ENCODE data around the gene RNASEH2B.

The RNASEH2B gene

DNA sequence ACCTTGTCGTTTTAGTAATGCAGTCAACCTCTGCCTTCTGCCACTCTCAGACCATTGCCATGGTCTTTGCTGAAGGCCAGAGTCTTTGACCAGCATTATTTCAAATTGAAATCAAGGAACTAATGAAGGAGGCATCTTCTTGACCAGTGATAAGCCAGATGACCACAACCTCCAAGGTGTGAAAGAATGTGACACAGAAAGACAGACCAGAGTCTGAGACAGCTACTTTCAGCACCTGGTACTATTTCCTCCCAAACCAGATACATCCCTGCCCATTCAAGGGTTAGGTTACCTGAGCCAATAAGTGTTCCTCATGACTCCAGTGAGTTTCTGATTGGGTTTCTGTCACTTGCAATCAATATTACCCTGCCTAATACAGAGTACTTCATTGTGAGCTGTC is 20.3 kb upstream of the RNASEH2B start:
- DNase-seq (ENCODE audit: low read depth) = no peak
- H3K4me3 ChIP-seq (ENCODE audit: control insufficient read depth, low read depth, low read length) = no peak overlapping the region
- TF ChIP-seq, protein P1, sequence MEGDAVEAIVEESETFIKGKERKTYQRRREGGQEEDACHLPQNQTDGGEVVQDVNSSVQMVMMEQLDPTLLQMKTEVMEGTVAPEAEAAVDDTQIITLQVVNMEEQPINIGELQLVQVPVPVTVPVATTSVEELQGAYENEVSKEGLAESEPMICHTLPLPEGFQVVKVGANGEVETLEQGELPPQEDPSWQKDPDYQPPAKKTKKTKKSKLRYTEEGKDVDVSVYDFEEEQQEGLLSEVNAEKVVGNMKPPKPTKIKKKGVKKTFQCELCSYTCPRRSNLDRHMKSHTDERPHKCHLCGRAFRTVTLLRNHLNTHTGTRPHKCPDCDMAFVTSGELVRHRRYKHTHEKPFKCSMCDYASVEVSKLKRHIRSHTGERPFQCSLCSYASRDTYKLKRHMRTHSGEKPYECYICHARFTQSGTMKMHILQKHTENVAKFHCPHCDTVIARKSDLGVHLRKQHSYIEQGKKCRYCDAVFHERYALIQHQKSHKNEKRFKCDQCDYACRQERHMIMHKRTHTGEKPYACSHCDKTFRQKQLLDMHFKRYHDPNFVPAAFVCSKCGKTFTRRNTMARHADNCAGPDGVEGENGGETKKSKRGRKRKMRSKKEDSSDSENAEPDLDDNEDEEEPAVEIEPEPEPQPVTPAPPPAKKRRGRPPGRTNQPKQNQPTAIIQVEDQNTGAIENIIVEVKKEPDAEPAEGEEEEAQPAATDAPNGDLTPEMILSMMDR (IDR thresholded peaks at IDR 0.05; ENCODE audit: control insufficient read depth, insufficient read depth, low read depth, low read length, missing control alignments) = no peak

DNA sequence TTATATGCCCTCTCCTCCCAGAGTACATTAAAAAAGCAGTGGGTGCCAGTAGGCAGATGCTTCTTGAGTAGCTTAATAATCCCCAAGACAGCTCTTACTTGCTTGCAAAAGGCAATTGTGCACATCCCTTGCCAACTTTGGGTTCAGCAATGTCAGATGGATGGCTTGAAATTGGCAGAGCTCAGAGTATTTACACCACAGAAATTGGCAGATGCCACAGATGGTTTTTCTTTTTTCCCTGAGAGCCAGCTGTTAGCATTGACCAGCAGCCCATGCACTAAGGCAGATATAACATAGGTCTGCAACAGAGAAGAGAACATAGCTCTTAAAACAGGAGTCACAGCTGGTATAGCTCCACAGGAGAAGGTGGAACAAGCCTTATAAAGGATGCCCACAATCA is 18.4 kb upstream of the RNASEH2B start:
- no peak for DNase-seq (ENCODE audit: low read depth)
- TF ChIP-seq, protein P1 (IDR thresholded peaks at IDR 0.05; ENCODE audit: control insufficient read depth, insufficient read depth, low read depth, low read length, missing control alignments) = no peak
- no peak overlapping the region for H3K4me3 ChIP-seq (ENCODE audit: control insufficient read depth, low read depth, low read length)

DNA sequence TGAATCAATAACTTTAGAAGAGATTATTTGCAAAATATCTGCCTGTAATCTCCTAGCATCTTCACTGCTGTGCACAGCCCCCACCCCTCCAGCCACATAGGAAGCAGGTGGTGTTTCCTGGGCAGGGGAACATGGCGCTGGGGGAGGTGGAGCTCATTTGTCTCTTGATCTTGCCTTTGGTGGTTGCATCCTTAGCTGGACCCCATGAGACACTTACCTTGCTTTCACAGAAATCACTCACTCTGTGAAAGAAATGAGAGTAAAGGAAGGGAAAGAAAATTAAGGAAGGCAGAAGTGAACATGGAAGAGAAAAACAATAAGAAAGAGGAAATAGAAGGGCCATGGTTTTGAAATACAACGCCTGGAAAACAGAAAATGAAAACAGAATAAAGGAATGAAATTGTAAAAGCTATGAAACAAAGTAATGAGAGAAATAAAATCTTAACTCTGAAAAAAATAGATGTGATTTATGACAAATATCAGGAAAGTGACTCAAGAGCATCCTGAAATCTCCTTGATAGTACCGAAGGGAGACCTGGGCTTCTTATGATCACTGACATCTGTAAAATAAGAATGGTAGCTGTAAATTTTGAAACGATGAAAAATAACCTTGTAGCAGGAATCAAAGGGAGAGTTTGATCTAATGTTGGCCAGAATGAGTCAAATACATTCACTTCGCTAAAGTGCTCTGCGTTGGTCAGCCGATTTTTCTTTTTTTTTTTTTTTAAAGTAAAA is 17.2 kb upstream of the RNASEH2B start:
- TF ChIP-seq, protein P1 (IDR thresholded peaks at IDR 0.05; ENCODE audit: control insufficient read depth, insufficient read depth, low read depth, low read length, missing control alignments) = no peak
- H3K4me3 ChIP-seq (ENCODE audit: control insufficient read depth, low read depth, low read length) = no peak overlapping the region
- no peak for DNase-seq (ENCODE audit: low read depth)

DNA sequence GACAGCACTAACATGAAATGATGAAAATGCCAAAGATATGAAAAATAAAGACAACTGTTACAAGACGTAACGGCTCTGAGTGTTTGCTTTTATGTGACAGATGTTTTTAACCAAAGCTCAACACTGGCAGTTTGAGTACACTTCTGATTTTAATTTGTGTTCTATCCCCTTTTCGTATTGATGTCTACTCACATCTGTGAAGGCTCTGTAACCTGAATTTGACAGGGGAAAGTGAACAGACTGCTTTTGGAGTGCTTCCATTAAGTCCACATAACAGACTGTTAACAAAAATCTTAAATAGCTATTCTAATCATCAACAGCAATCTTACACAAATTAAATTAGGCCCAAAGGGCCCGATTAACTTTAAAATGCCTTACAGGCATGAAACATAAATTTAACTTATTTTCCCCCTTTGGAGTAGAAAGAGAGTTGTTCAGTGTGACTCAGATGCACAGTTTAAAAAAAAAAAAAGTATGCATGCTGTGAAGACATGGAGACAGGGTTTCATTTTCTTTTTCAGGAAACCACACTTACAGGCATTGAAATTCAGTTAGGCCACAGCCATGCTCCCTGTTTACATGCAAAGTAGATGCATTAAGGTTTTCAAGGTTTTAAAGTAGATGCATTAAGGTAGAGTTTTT is 16.3 kb upstream of the RNASEH2B start:
- no peak overlapping the region for H3K4me3 ChIP-seq (ENCODE audit: control insufficient read depth, low read depth, low read length)
- no peak for DNase-seq (ENCODE audit: low read depth)
- TF ChIP-seq, protein P1 (IDR thresholded peaks at IDR 0.05; ENCODE audit: control insufficient read depth, insufficient read depth, low read depth, low read length, missing control alignments) = no peak

DNA sequence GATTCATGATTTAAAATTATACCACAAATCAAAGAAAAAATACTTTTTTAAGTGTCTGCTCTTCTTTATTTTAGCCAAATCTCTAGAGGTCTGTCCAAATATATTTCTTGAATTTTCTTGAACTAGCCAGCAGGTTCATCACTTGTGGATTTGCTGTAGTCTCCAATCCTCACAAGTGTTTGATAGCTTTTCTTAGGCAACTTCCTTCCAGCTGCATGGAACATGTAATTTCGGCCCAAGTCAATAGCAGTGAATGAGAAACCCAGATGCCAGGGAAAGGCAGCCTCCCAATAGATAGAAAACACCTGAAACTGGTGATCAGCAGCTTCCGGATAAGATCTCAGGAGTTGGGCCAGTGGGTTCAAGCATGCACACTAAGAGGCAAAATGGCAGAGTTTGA is 15.6 kb upstream of the RNASEH2B start:
- TF ChIP-seq, protein P1 (IDR thresholded peaks at IDR 0.05; ENCODE audit: control insufficient read depth, insufficient read depth, low read depth, low read length, missing control alignments) = no peak
- no peak for DNase-seq (ENCODE audit: low read depth)
- H3K4me3 ChIP-seq (ENCODE audit: control insufficient read depth, low read depth, low read length) = no peak overlapping the region

DNA sequence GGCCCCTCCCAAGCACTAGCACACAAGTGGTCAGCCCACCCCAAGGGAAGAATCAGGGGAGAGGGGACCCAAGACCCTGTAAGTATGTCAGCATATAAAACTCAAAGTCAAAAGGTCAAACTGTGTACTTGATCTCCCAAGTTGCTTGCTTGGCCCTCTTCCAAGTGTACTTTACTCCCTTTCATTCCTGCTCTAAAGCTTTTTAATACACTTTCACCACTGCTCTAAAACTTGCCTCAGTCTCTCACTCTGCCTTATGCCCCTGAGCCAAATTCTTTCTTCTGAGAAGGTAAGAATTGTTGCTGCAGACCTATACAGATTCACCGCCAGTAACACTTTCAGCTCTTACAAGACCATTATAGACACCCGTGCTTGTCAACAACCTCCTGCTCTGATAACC is 15.1 kb upstream of the RNASEH2B start:
- no peak for DNase-seq (ENCODE audit: low read depth)
- TF ChIP-seq, protein P1 (IDR thresholded peaks at IDR 0.05; ENCODE audit: control insufficient read depth, insufficient read depth, low read depth, low read length, missing control alignments) = no peak
- no peak overlapping the region for H3K4me3 ChIP-seq (ENCODE audit: control insufficient read depth, low read depth, low read length)

Measured in AG09309 (cell line).